Suprapubic skin (tissue), 4 donors: ENCODE results near the gene CMKLR1. TPM values are rescaled to one million over a fixed set of nuclear protein-coding genes. Genes with fewer than 3 reads are reported as not detected.

ENCODE experiments used
- DNase-seq, 2 donors: peaks; one replicate each; pipeline ENCODE4 v3.0.0-alpha.2; 2019; ENCODE audit warnings: low spot score in 2 of 2
- H3K27ac ChIP-seq: fragments of 200-600 bp; sonication (generic); one replicate; pipeline ENCODE4 v1.5.1; 2019
- H3K27me3 ChIP-seq: fragments of 200-600 bp; sonication (generic); one replicate; pipeline ENCODE4 v1.5.1; 2019
- H3K36me3 ChIP-seq: fragments of 200-600 bp; sonication (generic); one replicate; pipeline ENCODE4 v1.5.1; 2019
- H3K4me1 ChIP-seq: fragments of 200-600 bp; sonication (generic); one replicate; pipeline ENCODE4 v1.5.1; 2019
- H3K4me3 ChIP-seq: fragments of 200-600 bp; sonication (generic); one replicate; pipeline ENCODE4 v1.5.1; 2019; ENCODE audit warnings: mild to moderate bottlenecking
- H3K9me3 ChIP-seq: fragments of 200-600 bp; sonication (generic); one replicate; pipeline ENCODE4 v1.5.1; 2019
- CTCF ChIP-seq, 2 donors: fragments of 200-600 bp in 1 of 2; fragments of 450-650 bp in 1 of 2; sonication (generic) in 1 of 2; IDR thresholded peaks; one replicate each; pipeline ENCODE4 v1.5.1; 2016 to 2019; ENCODE audit warnings: antibody characterized with exemption in 2 of 2, mild to moderate bottlenecking in 1 of 2, moderate library complexity in 1 of 2
- EP300 ChIP-seq: sonication (generic); formaldehyde crosslinking; IDR thresholded peaks from one replicate; pipeline ENCODE4 v1.6.1; 2017; ENCODE audit warnings: antibody characterized with exemption
- POLR2A ChIP-seq, 2 donors: fragments of 450-650 bp; IDR thresholded peaks; one replicate each; pipeline ENCODE4 v1.6.1; 2017; ENCODE audit warnings: antibody characterized with exemption in 2 of 2, mild to moderate bottlenecking in 2 of 2, moderate library complexity in 2 of 2
- POLR2AphosphoS5 ChIP-seq, 3 donors: sonication (generic); formaldehyde crosslinking; IDR thresholded peaks; one replicate each; pipeline ENCODE4 v1.6.1; 2017; ENCODE audit warnings: antibody characterized with exemption in 3 of 3
- WGBS: methylation state at CpG from one replicate; pipeline ENCODE4 v1.1.5; 2018; 5-methylcytosine and 5-hydroxymethylcytosine counted together
- total RNA-seq, 4 donors: library from RNA; depleted of rRNA; stranded (reverse); fragments of >200 nt; gene quantifications; one replicate each; pipeline ENCODE4 v1.1.0, GENCODE V29; 2016

CMKLR1 gene
- total RNA-seq, 4 donors from 2014 or later: 2.1 to 5.2 (median 3.4) TPM

DNA sequence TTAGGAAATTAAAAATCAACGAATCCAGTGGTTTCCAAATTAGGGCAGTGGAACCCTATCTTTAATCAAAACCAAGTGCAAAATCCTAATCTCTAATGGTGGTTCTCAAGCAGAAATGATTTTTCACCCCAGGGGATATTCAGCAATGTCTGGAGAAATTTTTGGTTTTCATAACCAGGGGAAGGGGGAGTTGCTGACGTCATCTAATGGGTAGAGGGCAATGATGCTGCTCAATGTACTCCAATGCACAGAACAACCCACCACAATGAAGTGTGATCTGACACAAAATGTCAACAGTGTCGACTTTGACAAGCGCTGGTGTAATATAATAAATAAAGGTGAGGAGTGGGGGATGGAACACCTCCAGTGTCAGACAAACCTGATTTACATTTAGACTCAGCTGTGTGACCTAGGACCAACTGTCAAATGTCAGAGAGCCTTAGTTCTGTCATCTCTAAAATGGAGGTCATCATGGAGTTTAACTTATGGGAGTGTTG, 81.5 kb downstream of the CMKLR1 start:
- H3K9me3 ChIP-seq: peaks cover 8% of the 10 kb centered on the region
- H3K36me3 ChIP-seq: no peaks in the 10 kb centered on the region
- TF ChIP-seq CTCF (IDR thresholded peaks at IDR 0.05) (no peak), POLR2A (IDR thresholded peaks at IDR 0.05) (no peak), POLR2AphosphoS5 (IDR thresholded peaks at IDR 0.05) (no peak), EP300 (no peak)
- no peak for DNase-seq
- no peak overlapping the region for H3K4me3 ChIP-seq
- no peaks in the 10 kb centered on the region for H3K4me1 ChIP-seq
- H3K27me3 ChIP-seq: peaks cover 18% of the 10 kb centered on the region
- no peak overlapping the region for H3K27ac ChIP-seq
- WGBS: 71% methylated on average over 4 of the region's 4 CpGs

DNA sequence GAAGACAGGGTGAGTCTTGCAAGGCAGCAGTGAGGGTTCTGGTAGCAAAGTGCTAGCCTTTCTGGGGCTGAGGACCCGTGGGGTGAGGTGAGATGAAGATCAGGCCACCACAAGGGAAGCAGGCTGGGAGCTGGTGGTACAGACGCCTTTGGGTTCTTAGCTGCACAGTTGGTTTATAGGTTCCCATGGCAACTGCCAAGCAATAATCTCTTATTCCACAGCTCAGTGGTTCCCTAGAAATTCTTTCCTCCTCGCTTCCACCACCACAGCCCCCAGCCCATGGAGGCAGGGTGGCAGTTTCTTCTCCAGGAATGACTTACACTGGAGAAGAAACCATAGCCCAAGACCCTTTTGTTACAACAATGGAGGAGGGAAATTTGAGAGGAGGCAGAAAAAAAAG, 82.1 kb downstream of the CMKLR1 start:
- Histone ChIP-seq H3K4me1 (no peaks in the 10 kb centered on the region), H3K9me3 (peaks cover 8% of the 10 kb centered on the region), H3K27me3 (peaks cover 21% of the 10 kb centered on the region), H3K4me3 (no peak overlapping the region), H3K36me3 (no peaks in the 10 kb centered on the region), H3K27ac (no peak overlapping the region)
- TF ChIP-seq EP300 (no peak), POLR2A (IDR thresholded peaks at IDR 0.05) (no peak), POLR2AphosphoS5 (IDR thresholded peaks at IDR 0.05) (no peak), CTCF (IDR thresholded peaks at IDR 0.05) (no peak)
- no peak for DNase-seq
- WGBS: 45% methylated on average over 3 of the region's 3 CpGs

- Histone ChIP-seq H3K4me3 (no peak overlapping the region), H3K36me3 (no peaks in the 10 kb centered on the region), H3K4me1 (no peaks in the 10 kb centered on the region), H3K27ac (no peak overlapping the region), H3K27me3 (peaks cover 28% of the 10 kb centered on the region), H3K9me3 (no peaks in the 10 kb centered on the region)
- WGBS: 74% methylated on average over 3 of the region's 3 CpGs
- TF ChIP-seq EP300: no peak
- no peak for TF ChIP-seq CTCF (IDR thresholded peaks at IDR 0.05)
- TF ChIP-seq POLR2AphosphoS5 (IDR thresholded peaks at IDR 0.05): no peak
- TF ChIP-seq POLR2A (IDR thresholded peaks at IDR 0.05): no peak
- peak in 1 of 2 donors; percentile 16 for DNase-seq
Observed at GRCh38 chr12:108255252-108255602, 83.9 kb downstream of the CMKLR1 start.

DNA sequence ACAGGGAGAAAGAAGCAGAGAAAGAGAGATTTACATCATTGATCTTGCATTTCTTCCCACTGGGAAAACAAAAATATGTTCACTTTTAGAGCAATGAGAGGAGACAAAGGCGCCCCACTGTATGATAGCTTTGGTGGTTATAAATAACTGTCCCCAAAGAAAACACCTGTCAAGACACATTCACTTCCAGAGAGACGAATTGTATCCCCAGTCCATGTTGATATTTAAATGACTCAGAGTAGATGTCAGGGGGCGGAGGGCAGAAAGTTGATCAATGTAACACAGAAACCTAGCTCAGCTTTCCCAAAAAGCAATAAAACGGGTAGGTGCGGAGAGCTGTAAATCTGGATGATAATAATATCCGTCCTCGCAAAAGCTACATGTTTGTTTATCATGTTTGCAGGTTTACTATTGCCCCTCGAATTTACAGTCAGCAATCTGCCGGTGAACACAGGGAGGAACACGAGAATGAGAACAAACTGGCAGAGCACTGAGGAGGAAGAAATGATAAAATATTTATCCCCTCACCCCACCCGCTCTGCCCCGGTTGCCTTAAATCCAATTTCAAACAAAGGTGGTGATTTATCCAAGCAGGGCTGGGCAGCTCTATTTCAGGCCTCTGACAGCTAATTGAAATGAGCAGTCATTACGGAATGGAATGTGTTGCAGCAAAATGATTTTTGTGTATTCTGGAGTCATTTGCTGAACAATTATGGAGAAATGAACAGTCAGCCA, 84.4 kb downstream of the CMKLR1 start:
- WGBS: 50% methylated on average over 13 of the region's 13 CpGs
- Histone ChIP-seq H3K27me3 (peaks cover 28% of the 10 kb centered on the region), H3K36me3 (no peaks in the 10 kb centered on the region), H3K9me3 (no peaks in the 10 kb centered on the region), H3K4me1 (no peaks in the 10 kb centered on the region), H3K4me3 (no peak overlapping the region), H3K27ac (no peak overlapping the region)
- no peak for TF ChIP-seq POLR2A (IDR thresholded peaks at IDR 0.05)
- no peak for TF ChIP-seq EP300
- TF ChIP-seq POLR2AphosphoS5 (IDR thresholded peaks at IDR 0.05): no peak
- TF ChIP-seq CTCF (IDR thresholded peaks at IDR 0.05): no peak
- no peak for DNase-seq

- no peak for TF ChIP-seq POLR2AphosphoS5 (IDR thresholded peaks at IDR 0.05)
- no peak for TF ChIP-seq CTCF (IDR thresholded peaks at IDR 0.05)
- TF ChIP-seq EP300: no peak
- TF ChIP-seq POLR2A (IDR thresholded peaks at IDR 0.05): no peak
- H3K9me3 ChIP-seq: no peaks in the 10 kb centered on the region
- H3K36me3 ChIP-seq: no peaks in the 10 kb centered on the region
- peaks cover 28% of the 10 kb centered on the region for H3K27me3 ChIP-seq
- H3K4me1 ChIP-seq: no peaks in the 10 kb centered on the region
- H3K4me3 ChIP-seq: no peak overlapping the region
- no peak overlapping the region for H3K27ac ChIP-seq
- no peak for DNase-seq
- 55% methylated on average over 5 of the region's 5 CpGs for WGBS
Observed at GRCh38 chr12:108254030-108254429, 85.1 kb downstream of the CMKLR1 start.
